Measurements from ENCODE around the gene FBH1. TPM values are rescaled to one million over a fixed set of nuclear protein-coding genes. Genes with fewer than 3 reads are reported as not detected.
"Not testable (repeated sequence)": the region's sequence is repeated elsewhere in the genome, so short reads cannot be mapped to it uniquely, and the experiment has no call there.

Gene FBH1
- total RNA-seq (2014; rRNA removed; shearing (Covaris generic)): 35.9 and 41.1 TPM in 2 replicates

DNA sequence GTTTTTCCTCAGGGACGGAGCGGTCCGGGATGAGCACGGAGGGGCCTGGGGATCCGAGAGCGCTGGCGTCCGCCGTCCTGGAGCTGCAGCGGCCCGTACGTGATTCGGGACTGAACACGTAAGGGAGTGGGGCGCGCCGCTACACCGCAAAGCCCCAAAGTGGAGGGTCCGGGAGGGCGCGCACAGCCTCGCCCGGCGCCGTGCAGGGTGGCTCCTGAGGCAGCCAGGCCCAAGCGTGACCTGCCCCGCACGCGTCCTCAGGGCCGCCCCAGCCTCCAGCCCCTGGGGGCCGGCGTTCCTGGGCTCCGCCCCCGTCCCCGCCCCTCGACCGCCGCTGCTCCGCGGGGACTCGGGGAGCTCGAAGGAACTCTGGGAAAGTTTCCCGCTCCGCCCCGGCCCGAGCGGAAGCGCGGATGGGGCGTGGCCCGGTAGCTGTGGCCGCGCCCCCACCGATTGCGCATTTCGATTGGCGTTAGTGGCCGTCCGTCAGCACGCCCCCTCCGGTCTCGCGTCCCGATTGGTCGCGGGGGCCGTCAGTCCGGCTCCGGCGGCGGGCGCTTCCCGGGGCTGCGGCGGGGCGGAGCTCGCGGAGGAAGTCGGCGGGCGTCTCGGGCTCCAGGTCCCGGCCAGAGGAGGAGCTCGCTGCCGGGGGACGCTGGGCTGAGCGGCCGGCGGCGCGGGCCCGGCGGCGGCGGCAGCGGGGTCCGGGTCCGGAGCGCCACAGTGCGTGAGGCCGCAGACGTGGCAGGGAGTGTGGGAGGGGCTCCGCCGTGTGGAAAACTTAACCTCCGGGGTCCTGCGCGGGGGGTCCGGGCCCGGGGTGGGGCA lies at the start of gene FBH1, which contains the start of gene ANKRD16:
TSS of gene FBH1 (plus strand) at position 620 of the 828 bp plus-strand sequence. CDS start at position 723, 103 bp downstream.
TSS of gene ANKRD16 (minus strand) at position 270 of the 828 bp plus-strand sequence. CDS start 539 bp downstream, outside the sequence.
- DNase-seq (ENCODE audit: low spot score): peak; percentile 86

DNA sequence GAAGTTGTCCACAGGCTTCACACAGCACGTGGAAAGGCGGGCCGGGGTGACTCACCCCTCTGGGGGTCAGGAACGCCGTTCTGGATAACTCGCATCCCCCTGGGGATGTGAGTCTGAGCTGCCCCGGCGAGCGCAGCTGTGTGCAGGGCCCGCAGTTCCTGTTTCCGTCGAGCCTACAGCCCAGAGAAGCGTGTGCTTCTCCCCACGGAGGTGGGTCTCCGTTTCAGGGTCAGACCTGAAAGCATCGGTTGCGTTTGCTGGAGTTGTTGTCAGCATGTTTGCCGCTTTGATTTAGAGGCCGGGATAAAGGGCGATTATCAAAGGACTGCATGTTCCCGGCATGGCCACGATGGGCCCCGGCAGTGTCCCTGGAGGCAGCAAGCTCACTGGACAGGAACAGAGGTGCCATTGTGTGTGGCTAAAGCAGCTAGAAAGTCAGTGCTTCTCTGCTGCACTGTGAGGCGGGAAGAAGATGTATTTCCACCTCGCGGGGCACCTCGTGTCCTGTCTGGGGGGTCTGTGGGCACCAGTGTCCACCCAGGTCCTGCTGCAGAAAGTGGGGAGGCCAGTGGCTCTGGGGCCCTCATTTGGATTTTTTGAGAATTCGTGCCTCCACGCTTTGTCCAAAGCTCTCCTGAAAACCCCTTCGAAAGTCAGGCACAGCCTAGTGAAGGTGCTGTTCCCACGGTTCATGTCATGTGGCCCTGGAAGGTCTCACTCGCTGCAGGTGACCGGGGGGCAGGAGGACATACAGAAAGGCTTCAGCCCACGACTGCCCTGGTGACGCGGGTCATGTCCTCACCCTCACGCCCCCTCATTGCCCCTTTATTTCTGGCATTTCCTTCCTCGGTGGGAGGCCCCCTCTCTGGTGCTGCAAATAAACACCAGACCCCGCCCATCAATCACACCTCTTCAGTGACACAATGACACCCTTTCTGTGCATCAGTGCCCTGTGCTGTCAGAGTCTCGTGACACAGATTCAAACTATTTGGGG lies 49.4 kb upstream of the FBH1 start:
- no peak for DNase-seq (ENCODE audit: low spot score)

DNA sequence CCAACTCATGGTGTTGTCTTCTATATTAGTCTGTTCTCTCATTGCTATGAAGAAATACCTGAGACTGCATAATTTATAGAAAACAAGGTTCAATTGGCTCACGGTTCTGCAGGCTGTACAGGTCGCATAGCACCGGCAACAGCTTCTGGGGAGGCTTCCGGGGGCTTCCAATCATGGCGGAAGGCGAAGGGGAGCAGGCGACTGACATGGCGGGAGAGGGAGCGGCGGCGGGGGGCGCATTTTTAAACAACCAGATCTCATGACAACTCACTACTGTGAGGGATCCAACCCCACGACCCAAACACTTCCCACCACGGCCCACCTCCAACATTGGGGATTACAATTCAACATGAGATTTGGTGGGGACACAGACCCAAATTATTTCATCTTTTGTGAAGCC lies 48.1 kb upstream of the FBH1 start:
- DNase-seq (ENCODE audit: low spot score): no peak

DNA sequence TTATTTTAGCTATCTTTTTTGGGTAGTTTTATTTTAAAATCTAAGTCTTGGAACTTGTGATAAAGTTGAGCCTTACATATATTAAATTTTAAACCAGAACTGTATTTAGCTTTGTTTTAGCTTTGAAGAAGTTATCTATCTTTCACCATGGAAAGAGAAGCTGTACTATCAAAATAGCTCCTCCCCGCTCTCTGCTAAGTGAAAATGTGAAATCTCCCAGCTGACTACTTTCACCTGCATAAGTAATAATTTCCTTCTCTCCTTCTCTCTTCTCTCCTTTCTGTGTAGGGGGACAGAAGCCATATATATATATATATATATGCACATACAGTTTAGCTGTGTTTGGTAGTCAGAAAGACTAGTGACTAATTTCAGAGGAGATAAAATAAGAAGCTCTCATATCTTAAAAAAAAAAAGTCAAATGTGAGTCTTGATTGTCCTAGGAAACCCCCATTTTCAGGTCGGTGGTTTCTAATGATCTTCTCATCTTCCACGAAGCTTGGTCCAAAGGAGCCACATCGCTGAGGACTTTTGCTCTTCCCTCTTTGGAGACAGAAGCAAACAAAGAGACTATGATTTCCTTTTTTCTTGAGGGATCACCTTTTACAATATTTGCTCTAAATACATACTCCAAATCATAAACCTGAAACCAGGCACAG lies 46.2 kb upstream of the FBH1 start:
- DNase-seq (ENCODE audit: low spot score): no peak

DNA sequence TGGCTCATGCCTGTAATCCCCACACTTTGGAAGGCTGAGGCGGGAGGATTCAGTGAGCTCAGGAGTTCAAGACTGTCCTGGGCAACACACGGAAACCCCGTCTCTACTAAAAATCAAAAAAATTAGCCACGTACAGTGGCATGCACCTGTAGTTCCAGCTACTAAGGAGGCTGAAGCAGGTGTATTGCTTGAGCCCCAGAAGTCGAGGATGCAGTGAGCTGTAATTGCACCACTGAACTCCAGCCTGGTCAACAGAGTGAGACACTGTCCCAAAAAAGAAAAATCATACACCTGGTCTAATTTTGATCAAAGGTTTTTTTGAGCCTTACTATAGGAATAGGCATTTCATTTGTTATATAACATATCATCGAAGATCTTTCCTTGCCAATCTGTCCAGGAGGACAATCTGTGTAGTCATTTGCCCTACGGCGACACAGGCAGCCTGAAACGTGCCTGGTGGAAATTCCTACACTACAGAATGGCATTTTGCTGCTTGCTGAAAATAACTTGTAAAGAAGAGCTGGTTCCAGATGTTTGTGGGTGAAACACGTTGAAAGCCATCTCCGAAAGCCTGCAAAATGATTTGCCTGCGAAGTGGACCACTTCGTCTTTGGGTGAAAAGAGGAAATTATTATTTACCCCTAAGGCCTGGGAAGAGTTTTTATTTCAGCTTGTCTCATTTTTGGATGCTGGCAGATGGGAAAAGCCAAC lies 45.5 kb upstream of the FBH1 start:
- no peak for DNase-seq (ENCODE audit: low spot score)

DNA sequence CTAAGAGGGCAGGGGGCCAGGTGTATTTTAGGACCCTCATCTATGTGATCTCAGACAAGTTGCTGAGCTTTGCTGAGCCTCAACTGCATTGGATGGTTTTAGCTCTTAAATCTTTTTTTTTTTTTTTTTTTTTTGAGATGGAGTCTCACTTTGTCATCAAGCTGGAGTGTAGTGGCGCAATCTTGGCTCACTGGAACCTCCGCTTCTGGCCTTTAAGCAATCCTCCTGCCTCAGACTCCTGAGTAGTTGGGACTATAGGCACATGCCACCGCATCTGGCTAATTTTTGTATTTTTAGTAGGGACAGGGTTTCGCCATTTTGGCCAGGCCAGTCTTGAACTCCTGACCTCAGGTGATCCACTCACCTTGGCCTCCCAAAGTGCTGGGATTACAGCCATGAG lies 43.4 kb upstream of the FBH1 start:
- DNase-seq (ENCODE audit: low spot score): not testable (repeated sequence)

DNA sequence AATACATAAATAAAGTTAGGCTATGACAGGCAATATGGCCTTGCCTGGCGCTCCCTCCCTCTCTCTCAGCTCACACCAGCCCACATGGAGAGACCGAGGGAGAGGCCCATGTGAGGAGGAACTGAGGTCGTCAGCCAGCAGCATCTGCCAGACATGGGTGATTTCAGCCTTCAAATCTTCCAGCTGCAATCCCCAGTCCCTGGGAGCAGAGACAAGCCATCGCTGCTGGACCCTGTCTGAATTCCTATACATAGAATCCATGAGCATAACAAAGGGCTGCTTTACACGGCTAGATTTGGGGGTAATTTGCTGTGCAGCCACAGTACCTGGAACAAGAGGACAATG lies 35.9 kb upstream of the FBH1 start:
- DNase-seq (ENCODE audit: low spot score): no peak

DNA sequence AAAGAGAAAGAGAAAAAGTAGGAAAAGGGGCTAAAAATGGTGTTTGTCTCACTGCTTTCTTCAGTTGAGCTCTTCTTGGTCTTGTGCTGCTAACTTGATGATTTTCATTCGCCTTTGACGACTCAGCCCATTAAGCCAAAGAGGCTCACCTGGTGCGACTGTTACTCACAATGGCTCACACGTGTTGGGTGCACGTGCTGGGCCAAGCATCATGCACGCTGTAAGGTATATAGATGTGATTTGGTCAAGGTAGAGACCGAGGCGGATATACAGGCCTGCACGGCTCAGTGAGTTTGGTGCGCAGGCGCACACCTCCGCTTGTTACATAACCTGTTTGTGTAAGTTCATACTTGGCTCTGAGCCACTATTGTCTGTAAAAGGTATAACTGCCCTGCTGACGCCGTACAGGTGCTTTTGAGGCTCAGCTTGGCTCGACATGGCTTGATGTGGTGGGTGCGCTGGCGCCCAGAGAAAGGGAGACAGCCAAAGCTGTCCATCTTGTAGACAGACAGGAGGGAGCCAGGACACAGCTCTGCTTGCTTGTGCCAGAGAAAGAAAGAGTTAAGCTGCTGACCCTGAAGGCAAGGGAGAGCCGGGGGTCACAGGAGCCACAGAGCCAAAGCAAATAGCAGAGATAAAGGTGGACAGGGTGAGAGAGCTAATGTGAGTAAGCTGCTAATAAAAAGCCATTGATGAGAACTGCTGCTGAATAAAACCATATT lies 33.9 kb upstream of the FBH1 start:
- no peak for DNase-seq (ENCODE audit: low spot score)

DNA sequence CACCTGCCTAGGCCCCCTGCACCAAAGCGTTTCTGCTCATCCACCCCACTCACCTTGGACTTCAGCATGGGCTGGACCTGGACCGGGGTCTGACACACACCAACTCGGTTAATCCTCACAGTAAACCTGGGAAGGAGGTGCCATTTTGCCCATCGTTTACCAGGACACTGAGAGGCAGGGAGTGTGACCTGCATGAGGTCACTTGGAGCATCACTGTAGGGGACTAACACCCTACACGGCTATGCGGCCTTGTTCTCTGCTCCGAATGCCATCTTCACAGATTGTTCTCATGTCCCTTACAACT lies 33.4 kb upstream of the FBH1 start:
- no peak for DNase-seq (ENCODE audit: low spot score)

DNA sequence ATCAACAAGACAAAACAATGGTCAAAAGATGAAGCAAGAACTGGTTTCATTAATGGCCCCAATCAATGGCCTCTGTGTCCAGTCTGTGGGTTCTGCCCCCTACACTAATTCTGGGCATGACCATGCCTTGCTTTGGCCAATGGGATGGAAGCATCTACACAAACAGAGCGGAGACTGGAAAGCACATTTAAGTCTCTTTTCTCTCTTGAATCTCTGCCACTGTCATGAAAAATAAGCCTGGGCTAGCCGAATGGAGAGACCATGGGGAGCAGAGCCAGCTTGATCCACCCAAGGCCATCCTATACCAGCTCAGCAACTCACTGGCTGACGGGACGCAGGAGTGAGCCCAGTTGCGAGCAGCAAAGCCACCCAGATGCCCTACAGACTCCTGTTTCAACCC lies 31.2 kb upstream of the FBH1 start:
- no peak for DNase-seq (ENCODE audit: low spot score)

DNA sequence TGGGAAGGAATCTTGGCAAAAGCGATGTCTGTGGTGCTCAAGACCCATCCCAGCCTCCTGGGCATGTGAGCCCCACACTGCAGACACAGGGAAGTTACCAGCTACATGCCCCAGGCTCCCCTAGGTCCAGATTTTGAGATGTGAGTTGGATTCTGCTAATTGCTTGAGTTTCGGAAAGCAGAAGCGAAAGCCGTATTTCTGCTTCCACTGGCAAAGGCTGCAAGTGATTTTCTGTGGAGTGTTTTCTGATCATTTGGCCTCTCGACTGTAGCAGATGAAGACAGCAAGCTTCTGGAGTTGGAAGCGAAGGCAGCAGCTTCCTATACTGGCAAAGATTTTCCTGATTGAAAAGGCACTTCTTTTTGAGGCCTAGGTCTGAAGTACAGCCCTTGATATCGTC lies 30.0 kb upstream of the FBH1 start:
- no peak for DNase-seq (ENCODE audit: low spot score)

DNA sequence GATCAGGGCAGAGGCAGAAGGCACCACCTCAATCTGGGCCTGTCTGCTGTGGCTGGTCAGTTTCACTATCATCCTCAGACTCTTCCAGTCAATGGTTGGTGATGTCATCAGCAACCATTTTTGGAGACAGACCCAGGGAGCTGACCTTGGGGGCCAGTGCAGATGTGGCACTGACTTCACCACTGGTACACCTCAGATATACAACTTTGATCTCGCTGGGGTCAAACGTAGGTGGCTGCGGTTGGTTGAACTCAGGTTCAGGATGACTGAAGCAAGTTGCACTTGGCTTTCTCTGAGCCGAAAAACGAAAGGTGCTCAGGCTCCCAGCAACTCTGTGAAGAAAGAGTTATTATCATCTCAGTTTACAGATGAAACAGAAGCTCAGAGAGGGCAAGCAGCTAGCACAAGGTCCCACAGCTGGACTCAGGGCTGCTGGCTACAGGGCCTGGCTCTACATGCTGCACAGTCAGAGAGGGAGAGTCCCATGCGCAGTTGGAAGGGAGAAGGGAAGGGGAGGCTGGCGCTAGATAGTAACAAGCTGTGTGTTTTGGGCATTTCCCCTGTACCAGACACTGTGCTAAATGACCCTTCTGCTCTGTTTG lies 27.6 kb upstream of the FBH1 start:
- no peak for DNase-seq (ENCODE audit: low spot score)

DNA sequence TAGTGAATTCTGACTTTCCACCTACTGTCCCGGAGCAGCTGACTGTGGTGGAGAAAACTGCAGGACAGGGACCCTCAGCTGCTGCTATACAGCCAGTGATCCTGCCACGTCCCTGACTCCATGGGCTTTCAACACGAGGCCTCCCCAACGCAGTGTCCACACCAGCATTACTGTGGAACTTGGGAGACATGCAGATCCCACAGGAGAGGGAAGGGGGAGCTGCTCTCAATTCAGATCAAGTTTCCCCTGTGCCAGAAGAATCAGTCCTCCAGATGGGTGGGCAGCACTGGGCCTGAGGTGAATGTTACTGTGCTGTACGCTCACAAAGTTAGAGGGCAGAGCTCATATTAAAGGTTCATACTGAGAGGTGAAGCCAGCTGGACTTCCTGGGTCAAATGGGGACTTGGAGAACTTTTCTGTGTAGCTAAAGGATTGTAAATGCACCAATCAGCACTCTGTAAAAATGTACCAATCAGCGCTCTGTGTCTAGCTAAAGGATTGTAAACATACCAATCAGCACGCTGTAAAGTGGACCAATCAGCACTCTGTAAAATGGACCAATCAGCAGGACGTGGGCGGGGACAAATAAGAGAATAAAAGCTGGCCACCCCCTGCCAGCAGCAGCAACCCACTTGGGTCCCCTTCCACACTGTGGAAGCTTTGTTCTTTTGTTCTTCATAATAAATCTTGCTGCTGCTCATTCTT lies 26.9 kb upstream of the FBH1 start:
- not testable (repeated sequence) for DNase-seq (ENCODE audit: low spot score)

DNA sequence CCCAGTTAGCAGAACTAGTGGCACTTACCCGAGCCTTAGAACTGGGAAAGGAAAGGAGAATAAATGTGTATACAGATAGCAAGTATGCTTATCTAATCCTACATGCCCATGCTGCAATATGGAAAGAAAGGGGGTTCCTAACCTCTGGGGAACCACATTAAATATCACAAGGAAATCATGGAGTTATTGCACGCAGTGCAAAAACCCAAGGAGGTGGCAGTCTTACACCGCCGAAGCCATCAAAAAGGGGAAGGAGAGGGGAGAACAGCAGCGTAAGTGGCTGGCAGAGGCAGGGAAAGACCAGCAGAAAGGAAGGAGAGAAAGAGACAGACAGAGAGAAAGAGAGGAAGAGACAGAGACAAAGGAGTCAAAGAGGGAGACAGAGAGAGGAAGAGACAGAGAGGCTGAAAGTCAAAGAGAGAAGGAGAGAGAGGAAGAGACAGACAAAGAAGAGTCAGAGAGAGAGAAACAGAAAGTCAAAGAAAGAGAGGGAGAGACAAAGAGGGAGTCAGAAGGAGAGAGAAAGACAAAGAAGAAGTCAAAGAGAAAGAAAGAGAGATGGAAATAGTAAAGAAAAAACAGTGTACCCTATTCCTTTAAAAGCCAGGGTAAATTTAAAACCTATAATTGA lies 23.5 kb upstream of the FBH1 start:
- DNase-seq (ENCODE audit: low spot score): not testable (repeated sequence)

DNA sequence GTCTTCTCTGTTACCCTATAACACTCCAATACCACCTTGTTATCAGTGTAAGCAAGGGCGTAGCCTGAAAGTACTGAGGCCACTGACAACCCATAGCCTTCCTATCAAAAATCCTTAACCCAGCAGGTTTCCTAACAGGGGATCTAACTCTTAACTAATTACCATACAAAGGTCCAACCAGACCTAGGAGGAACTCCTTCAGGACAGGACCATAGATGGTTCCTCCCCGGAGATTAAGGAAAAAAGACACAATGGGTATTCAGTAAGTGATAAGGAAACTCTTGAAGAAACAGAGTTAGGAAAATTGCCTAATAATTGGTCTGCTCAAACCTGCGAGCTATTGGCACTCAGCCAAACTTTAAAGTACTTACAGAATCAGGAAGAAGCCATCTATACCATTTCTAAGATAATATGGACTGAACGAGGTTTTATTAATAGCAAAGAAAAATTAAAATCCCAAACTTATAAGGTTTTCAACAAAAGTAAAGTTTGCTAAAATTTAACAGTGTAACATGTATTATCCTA lies 22.9 kb upstream of the FBH1 start:
- DNase-seq (ENCODE audit: low spot score): not testable (repeated sequence)

DNA sequence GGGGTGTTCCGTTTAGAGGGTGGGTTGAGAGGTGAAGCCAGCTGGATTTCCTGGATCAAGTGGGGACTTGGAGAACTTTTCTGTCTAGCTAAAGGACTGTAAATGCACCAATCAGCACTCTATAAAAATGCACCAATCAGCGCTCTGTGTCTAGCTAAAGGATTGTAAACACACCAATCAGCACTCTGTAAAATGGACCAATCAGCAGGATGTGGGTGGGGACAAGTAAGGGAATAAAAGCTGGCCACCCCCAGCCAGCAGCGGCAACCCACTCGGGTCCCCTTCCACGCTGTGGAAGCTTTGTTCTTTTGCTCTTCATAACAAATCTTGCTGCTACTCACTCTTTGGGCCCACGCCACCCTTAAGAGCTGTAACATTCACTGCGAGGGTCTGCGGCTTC lies 21.7 kb upstream of the FBH1 start:
- not testable (repeated sequence) for DNase-seq (ENCODE audit: low spot score)

DNA sequence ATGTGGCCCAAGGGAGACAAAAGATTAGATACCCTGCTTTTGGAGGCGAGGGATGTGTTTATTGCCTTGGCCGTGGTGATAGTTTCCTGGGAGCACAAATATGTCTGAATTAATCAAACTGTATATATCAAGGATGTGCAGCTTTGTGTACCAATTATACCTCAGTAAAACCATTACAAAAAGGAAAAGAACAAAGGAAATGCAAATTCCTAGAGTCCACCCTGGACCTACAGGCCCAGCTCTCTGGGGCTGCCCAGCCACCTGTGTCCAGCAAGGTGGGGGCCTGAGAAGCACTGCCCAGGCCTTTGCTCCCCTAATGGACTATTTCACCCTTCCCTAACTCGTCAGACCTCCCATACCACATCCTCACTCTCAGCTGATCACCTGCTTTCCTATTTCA lies 20.9 kb upstream of the FBH1 start:
- no peak for DNase-seq (ENCODE audit: low spot score)

DNA sequence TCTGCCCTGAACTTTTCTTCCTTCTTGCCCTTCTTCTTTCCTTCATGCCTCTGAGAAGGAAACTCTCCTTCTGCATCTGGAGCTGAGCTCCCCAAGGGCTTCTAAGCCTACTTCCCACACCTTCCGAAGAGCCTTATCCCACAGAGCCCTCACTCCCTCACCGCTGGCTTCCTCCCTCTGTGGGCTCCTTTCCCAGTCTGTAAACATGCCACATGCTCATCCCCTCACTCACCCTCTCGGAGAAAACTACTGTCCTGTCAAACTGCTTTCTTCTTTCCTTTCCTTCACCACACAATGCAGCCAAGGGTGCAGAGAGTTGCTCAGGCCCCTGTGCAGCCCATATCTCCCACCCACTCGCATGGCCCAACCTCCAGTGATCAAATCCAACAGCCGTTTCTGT lies 18.4 kb upstream of the FBH1 start:
- no peak for DNase-seq (ENCODE audit: low spot score)

DNA sequence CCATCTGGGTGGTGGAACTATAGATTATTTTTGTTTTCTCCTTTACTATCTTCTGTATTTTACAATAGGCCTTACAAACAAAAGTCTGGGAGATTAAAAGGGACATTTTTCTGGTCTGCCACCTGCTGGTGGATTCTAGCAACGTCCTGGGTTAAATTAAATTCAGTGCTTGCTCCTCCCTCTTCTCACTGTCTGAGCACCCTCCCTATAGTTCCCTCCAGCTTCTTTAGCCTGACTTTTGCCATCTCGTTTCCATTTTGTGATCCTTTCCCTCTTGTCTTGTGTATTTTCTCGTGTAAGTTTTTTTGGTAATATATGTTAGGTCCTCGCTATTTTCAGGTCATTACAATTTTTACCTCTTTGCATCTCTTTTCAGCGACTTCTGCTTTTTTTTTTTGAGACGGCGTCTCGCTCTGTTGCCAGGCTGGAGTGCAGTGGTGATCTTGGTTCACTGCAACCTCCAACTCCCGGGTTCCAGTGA lies 16.5 kb upstream of the FBH1 start:
- peak; percentile 19 for DNase-seq (ENCODE audit: low spot score)

All from H4 (cell line).